RWPE1 (cell line): ENCODE results near the gene TUNAR.

ENCODE experiments used
- CTCF ChIA-PET: fragments of 350-600 bp; sonication (Branson Sonifier 250); formaldehyde crosslinking; extraction: SDS; loops from one replicate; lab custom pipeline; 2021; lab: Yijun Ruan, JAX
- POLR2A ChIA-PET: fragments of 400-600 bp; formaldehyde crosslinking; extraction: SDS; loops from one replicate; lab custom pipeline; 2020; ENCODE audit warnings: antibody characterized with exemption; ENCODE audit not compliant: low non-redundant PET; lab: Yijun Ruan, JAX
- DNase-seq: peaks from one replicate; pipeline ENCODE4 v3.0.0; 2012; ENCODE audit warnings: low spot score
- H3K27ac ChIP-seq: fragments of 450-650 bp; 2 replicates; pipeline ENCODE4 v1.5.1; 2017
- TF ChIP-seq, protein P1 (sequence below): fragments of 450-650 bp; conservative IDR thresholded peaks from 2 replicates; pipeline ENCODE4 v1.5.1; 2017; ENCODE audit warnings: low read depth, mild to moderate bottlenecking

TUNAR gene

GRCh38 chr14:95875831-95876760 is 536 bp upstream of the TUNAR start:
- TF ChIP-seq, protein P1, sequence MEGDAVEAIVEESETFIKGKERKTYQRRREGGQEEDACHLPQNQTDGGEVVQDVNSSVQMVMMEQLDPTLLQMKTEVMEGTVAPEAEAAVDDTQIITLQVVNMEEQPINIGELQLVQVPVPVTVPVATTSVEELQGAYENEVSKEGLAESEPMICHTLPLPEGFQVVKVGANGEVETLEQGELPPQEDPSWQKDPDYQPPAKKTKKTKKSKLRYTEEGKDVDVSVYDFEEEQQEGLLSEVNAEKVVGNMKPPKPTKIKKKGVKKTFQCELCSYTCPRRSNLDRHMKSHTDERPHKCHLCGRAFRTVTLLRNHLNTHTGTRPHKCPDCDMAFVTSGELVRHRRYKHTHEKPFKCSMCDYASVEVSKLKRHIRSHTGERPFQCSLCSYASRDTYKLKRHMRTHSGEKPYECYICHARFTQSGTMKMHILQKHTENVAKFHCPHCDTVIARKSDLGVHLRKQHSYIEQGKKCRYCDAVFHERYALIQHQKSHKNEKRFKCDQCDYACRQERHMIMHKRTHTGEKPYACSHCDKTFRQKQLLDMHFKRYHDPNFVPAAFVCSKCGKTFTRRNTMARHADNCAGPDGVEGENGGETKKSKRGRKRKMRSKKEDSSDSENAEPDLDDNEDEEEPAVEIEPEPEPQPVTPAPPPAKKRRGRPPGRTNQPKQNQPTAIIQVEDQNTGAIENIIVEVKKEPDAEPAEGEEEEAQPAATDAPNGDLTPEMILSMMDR, result no peak
- no peak overlapping the region for H3K27ac ChIP-seq
- CTCF ChIA-PET, result no interaction called here
- POLR2A ChIA-PET, result no interaction called here
- DNase-seq, result no peak

DNA sequence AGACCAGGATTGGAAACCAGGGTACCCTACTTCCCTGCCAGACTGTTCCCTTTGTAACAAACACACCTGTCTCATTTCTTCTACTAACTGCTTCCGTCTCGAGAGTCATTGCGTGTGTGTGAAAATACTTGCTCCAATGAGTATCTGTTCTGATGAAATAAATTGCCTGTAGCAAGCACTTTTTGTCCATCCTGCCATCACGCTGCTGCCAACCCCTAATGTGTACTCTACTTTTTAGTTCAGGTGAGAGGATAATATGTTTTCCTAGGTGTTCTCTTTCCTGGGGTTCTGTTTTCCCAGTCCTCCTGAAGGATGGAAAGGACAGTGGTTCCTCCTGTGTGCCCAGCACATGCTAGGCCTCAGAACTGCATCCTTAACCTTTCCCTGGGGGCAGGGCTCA is 1.0 kb downstream of the TUNAR start:
- ChIA-PET POLR2A (no interaction called here), CTCF (no interaction called here)

GRCh38 chr14:95884377-95884776 is 7.7 kb downstream of the TUNAR start:
- ChIA-PET CTCF (interaction anchor here (0.7 kb wide), 2 partner anchors 55 to 283 kb away, joined by 3 read pairs; no protein-coding TSS in a partner anchor), POLR2A (no interaction called here)
- TF ChIP-seq, protein P1, result no peak
- H3K27ac ChIP-seq, result no peak overlapping the region
- DNase-seq, result no peak

More for the DNA sequence above, 1.0 kb downstream of the TUNAR start:
- no peak overlapping the region for H3K27ac ChIP-seq
- DNase-seq, result no peak
- TF ChIP-seq, protein P1, result no peak

GRCh38 chr14:95885278-95885677 is 8.6 kb downstream of the TUNAR start:
- TF ChIP-seq, protein P1, result no peak
- H3K27ac ChIP-seq, result no peak overlapping the region
- DNase-seq, result no peak
- POLR2A ChIA-PET, result no interaction called here
- CTCF ChIA-PET, result interaction anchor here (0.7 kb wide), 1 partner anchor 54 kb away, joined by 3 read pairs; no protein-coding TSS in a partner anchor

GRCh38 chr14:95885866-95886265 is 9.2 kb downstream of the TUNAR start:
- CTCF ChIA-PET, result no interaction called here
- TF ChIP-seq, protein P1, result no peak
- DNase-seq, result no peak
- H3K27ac ChIP-seq, result no peak overlapping the region
- POLR2A ChIA-PET, result no interaction called here

GRCh38 chr14:95886366-95887056 is 9.9 kb downstream of the TUNAR start:
- TF ChIP-seq, protein P1, result no peak
- ChIA-PET POLR2A (no interaction called here), CTCF (interaction anchor here (1.3 kb wide), 1 partner anchor 460 kb away, joined by 3 read pairs; no protein-coding TSS in a partner anchor)
- no peak overlapping the region for H3K27ac ChIP-seq
- DNase-seq, result no peak
